ENCODE data around the gene NDUFV2.

GRCh38 chr18:9105420-9105819, 2.9 kb downstream of the NDUFV2 start:
- TF ChIP-seq CTCF (IDR thresholded peaks at IDR 0.05) (no peak), POLR2A (IDR thresholded peaks at IDR 0.05) (no peak), EP300 (IDR thresholded peaks at IDR 0.05) (no peak)

Measured in tibial nerve (tissue), 4 donors.